ENCODE measurements around the gene FARSB. TPM values are rescaled to one million over a fixed set of nuclear protein-coding genes. Genes with fewer than 3 reads are reported as not detected.
A peak's percentile ranks its signal among the peaks of the same experiment; 100 is the strongest.

FARSB gene
- total RNA-seq, 1 donor from 2014 or later = 15.8 TPM

DNA sequence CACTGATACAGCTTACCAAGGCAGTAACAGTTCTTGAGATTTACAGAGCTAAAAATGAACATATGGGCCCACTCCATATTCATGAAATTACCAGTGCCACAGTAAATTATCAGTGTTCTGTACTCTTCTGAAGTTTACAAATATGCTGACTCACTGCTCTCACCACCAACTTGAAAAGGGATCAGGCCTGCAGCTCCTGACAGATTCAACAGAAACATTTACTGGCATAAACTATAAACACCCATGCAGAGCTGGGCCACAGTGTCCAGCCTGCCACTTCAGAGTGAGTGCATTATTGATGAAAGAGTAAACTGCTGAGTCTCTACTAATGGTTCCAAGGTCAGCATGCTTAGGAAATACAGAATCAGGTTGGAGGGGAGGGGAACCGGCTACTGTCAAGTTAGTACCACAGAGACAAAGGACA is 83.1 kb downstream of the FARSB start:
- DNase-seq = no peak
- peak; percentile 89 for ATAC-seq (ENCODE audit: poor library complexity)
- intact Hi-C loops (cut with DNase I) = no loop called here

DNA sequence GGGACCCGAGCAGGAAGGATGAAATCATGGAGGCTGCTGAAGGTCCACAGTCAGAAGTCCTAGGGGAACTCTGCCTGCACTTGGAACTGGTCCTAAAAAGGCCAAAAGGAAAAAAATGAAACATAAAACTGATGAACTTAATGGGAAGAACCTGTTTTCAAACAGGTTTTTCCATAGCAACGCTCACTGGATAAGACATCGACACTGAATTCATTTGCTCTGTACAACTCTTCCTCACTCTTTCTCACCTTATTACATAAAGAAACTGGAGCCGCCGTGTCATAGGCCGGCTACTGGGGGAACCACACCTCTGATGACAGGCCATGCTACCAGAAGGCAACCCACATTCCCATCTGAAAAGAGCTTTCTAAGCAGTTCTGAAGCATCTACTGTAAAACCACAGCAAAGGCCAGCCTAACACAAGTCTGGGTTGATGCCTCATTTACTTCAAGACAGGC is 83.6 kb downstream of the FARSB start:
- DNase-seq (no peak), ATAC-seq (ENCODE audit: poor library complexity) (peak; percentile 16)
- intact Hi-C loops (cut with DNase I) = no loop called here

DNA sequence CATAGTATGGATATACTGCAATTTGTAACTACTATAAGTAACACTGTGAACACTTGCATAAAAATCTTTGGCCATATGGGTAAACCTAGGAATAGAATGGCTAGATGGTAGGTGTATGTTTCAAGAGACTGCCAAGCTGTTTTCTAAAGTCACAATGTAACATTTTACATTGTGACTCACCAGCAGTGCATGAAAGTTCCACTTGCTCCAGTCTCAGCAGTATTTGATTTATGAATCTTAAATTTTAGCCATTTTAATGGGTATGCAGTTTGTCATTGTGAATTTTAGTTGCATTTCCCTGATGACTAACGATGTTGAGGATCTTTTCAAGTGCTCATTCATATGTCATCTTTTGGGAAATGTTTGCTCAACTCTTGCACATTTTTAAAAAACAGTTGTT is 86.1 kb downstream of the FARSB start:
- intact Hi-C loops (cut with DNase I) = no loop called here
- ATAC-seq (ENCODE audit: poor library complexity) = no peak

DNA sequence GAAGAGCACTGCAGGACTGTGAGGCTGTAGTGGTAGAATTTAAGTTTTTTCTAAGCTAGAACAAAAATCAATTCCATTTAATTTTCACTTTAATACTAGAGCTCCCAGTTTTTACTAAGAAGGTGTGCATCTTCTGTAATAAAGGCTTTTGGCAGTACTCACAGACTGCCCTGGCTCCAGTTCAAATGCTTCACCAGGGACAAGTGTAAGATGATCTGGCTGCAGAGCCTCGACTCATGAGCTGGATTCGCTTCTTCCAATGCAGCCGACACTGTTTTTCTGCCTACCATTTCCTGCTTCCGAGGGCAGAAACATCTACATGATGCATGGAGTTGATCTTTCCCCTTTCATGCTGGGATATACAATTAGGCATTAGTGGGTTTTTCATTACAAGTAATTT is 87.0 kb downstream of the FARSB start:
- DNase-seq (no peak), ATAC-seq (ENCODE audit: poor library complexity) (peak; percentile 67)
- intact Hi-C loops (cut with DNase I) = no loop called here

More for the DNA sequence above, 86.1 kb downstream of the FARSB start:
- DNase-seq = no peak

DNA sequence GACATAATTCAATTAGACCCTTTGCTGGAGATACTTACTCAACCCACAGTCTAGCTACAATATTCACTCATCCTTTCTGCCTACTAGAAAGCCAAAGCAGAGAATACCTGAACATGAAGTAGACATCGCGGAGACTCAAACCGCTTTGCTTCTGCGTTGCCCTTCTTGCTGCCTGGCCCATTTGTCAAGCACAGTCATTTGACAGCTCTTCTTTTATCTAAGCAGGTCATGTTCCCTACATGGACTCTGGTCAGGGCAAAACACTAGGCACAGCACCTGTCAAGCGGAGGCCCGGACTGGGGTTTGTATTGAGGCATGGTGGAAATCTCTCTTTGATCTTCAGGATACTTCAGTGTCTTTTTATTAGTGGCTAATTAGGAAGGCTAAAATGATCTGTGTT is 89.7 kb downstream of the FARSB start:
- intact Hi-C loops (cut with DNase I) = no loop called here
- peak; percentile 49 for ATAC-seq (ENCODE audit: poor library complexity)
- no peak for DNase-seq

DNA sequence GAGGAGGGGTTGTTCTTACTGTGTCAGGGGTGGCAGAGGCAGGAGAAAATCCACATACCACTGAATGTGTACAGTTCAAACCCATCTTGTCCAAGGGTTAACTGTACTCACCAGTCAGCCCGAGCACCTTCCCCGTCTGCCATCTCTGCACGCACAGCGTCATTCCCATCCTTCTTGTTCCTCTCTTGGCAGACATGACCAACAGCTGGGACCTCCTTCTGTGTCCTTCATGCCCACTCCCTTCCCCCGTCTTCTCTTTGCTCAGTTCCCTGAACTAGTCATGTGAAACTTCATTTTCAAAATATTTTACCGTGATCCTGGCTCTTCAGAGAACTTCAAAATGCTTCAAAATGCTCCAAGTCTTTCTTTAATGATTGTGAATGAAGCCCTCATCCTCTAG is 92.0 kb downstream of the FARSB start:
- DNase-seq (no peak), ATAC-seq (ENCODE audit: poor library complexity) (no peak)
- intact Hi-C loops (cut with DNase I) = loop anchor here (5.0 kb wide), 1 partner anchor 247 kb away; no protein-coding TSS in a partner anchor

DNA sequence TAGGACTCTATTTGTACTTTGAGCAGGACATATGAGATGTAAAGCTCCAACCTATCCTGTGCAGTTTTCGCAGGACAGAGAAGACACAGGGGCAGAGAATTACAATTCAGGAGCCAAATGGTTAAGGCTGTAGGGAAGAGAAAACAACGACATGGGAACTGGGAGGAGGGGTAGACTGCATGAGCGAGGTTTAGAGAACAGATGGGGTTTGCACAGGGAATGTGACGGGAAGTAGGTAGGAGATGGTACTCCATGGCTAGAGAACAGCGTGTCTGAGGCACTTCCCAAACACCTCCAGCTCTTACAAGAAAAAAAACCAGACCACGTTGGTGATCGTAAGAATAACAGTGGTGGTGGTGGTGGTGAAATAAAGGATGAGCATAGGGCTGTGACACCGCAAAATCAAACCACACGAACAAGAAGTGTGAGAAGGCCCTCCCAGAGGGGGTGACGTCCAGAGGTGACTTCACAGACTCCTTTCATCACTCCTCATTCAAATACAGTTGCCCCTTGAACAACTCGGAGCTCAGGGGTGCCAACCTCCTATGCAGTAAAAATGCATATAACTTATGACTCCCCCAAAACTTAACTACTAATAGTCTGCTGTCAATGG is 92.7 kb downstream of the FARSB start:
- intact Hi-C loops (cut with DNase I) = loop anchor here (5.0 kb wide), 1 partner anchor 246 kb away; no protein-coding TSS in a partner anchor
- ATAC-seq (ENCODE audit: poor library complexity) (no peak), DNase-seq (no peak)

DNA sequence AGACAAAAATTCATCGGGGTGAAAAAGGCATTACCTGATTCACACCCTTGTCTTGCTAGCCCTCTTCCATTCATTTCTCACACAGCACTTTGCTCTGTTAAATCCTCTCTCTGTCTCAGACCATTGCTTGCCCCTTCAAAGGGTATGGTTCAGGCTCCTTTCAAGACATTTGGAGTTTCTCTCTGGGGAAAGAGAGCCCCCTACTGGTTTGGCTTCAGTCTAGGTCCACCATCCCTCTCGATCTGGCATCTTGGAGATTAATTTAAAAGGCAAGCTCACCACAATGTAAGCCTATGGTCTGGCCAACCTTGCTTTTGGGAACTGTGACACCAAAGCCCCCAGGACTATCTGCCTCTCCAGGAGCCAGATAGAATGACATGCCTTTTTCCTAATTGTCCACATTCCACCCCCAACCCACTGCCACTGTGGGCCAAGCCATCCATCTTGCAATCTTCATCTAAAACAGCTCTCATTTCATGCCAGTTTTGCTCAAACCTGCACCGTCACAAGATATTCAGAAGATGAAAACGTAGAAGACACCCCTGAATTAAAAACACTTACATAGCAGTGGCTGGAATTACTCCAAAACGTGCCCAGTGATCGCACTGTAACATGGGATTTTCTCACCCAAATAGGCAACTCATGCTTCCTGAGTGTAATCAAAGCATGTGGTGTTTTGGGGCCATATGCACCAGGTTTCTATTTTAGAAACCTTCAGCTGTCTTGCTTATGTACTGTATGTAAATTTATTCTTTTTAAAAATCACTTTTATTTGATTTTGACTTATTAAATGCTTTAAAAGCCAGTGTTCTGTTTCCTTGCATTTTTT is 93.9 kb downstream of the FARSB start:
- no peak for DNase-seq
- peak; percentile 77 for ATAC-seq (ENCODE audit: poor library complexity)
- intact Hi-C loops (cut with DNase I) = loop anchor here (5.0 kb wide), 1 partner anchor 245 kb away; no protein-coding TSS in a partner anchor

DNA sequence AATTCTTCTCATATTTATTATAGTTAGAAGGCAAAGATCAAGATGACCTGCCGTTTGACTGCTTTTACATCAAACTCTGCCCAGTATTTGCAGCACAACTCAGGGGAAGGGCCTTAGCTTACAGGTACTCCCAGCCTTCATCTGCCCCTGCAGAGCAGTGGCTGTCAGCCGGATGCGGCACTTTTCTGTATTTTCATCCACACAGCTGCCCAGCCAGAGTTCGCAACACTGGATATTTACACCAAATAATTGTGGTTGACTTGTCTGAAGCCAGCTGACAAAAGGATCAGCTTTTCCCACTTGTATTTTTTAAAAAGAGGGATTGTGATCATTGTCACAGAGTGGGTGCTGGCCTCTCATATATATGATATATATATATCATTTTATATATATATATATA is 94.7 kb downstream of the FARSB start:
- ATAC-seq (ENCODE audit: poor library complexity) = no peak
- intact Hi-C loops (cut with DNase I) = loop anchor here (5.0 kb wide), 1 partner anchor 244 kb away; no protein-coding TSS in a partner anchor
- DNase-seq = no peak

DNA sequence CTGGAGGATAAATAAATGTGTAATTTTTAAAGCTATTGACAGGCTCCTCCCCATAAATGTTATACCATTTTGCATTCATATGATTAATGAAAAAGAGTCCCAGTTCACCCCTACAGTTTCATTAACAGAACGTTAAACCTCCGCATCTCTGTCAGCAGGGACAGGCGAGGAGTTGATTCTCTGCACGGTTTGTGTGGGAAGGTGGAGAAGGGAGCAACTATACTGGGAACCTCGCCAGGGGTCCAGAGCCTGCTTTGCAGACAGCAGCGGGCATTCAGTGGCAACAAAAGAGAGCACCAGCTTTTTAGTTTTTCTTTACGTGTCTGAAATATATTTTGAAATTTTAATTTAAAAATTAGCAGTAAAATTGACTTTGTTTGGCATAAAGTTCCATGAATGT is 101.4 kb downstream of the FARSB start:
- ATAC-seq (ENCODE audit: poor library complexity) = no peak
- intact Hi-C loops (cut with DNase I) = no loop called here
- no peak for DNase-seq

DNA sequence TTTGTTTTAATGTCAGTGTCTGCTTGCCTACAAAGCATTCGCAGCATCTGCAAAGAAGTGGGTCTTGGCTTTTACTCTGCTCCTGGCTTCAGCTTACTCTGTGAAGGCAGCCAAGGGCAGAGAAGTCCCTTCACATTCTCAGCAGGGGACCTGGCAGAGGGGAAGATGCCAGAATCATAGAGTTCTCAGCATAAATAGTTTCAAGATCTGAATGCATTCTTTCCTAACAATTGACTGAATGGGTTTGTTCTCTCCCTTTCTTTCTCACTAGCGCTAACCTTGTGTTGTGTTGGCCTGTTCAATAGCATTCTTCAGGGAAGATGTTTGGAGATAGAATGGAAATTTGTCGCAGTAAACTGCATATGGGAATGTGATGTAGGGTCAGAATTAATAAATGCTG is 106.9 kb downstream of the FARSB start:
- intact Hi-C loops (cut with DNase I) = no loop called here
- ATAC-seq (ENCODE audit: poor library complexity) = peak; percentile 39
- DNase-seq = no peak

DNA sequence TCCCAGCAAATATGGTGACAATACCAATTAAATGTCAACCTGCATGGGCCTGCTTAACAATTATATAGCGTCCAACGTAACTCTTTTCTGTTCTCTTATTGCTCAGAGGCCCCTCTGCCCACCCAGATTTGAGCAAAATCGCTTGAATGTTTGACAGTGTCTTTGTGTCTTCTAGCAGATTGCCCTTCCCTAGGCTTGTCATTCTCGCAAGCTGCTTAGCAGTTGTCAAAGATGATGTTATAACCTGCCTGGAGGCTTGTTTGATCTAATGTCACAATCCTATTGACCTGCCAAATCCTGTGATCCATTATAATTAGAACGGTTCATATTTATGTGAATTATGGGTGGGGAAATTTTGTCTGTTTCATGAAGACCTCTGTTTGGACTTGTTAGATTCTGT is 108.8 kb downstream of the FARSB start:
- no peak for DNase-seq
- ATAC-seq (ENCODE audit: poor library complexity) = no peak
- intact Hi-C loops (cut with DNase I) = no loop called here

DNA sequence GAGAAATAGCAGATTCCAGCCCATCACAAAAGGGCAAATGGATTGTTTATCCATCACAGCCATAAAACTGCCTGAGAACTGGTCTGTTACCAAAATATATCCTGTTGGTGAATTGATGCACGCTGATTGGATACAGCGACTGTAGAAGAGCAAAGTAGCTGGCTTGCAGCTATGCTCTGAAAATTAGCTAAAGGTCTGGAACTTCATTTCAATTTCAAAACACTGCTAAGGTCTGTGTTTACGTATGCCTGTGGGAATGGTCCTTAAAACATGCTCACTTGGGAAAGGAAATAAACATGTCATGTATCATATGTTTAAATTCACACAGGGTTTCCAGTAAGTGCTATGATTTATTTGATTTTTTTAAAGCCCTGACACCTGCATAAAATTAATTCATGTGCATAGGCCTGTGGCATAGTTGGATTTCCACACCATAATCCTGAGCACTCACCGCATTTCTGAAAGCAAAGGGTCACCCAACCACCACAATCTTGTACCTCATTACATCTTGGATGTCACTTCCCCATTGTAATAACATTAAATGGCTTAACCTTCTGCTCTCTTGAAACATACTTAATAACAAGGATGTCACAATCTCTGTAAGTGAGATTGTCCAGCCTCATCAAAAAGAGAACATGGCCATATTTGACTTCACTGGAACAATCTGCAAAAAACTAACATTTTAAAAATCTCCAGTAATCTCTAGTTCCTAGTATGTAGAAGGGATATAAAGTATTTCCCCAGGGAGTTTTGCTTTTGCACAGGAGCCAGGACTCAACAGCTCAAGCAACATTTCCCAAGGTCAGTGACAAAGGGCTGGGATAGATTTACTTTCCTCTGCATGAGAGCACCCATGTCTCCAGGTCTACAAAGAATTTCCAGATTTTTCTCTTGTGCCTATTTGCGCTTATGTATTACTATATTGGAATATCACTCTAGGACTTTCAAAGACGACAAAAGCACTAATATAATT is 109.8 kb downstream of the FARSB start:
- intact Hi-C loops (cut with DNase I) = no loop called here
- no peak for ATAC-seq (ENCODE audit: poor library complexity)
- no peak for DNase-seq

DNA sequence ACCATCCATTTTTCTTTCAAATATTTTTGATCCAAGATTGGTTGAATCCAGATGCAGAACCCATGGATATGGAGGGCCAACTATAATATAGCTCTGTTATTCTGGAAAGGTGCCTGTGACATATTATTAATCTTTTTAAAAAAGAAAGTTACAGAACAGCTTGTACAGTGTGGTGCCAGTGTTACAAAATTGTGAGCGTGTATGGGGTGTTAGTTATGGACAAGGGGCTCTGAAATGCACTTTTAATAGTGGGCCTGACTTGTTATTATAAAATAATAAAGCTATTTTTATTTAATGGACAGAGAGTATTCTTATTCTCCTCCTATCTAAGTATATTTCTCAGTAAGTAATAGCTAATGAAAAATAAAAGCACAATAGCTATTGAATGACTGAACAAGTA is 111.2 kb downstream of the FARSB start:
- intact Hi-C loops (cut with DNase I) = no loop called here
- ATAC-seq (ENCODE audit: poor library complexity) = no peak

DNA sequence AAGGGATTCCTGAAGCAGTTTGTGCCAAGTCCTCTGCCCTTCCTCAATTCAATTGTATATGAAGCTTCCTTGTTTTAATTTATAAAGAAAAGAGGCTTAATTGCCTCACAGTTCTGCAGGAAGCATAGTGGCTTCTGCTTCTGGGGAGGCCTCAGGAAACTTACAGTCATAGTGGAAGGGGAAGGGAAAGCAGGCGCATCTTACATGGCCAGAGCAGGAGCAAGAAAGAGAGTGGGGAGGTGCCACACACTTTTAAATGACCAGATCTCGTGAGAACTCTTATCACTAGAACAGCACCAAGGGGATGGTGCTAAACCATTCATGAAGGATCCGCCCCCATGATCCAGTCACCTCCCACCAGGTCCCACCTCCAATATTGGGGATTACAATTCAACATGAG is 117.4 kb downstream of the FARSB start:
- no peak for DNase-seq
- intact Hi-C loops (cut with DNase I) = no loop called here
- no peak for ATAC-seq (ENCODE audit: poor library complexity)

More for the DNA sequence above, 111.2 kb downstream of the FARSB start:
- DNase-seq = no peak

DNA sequence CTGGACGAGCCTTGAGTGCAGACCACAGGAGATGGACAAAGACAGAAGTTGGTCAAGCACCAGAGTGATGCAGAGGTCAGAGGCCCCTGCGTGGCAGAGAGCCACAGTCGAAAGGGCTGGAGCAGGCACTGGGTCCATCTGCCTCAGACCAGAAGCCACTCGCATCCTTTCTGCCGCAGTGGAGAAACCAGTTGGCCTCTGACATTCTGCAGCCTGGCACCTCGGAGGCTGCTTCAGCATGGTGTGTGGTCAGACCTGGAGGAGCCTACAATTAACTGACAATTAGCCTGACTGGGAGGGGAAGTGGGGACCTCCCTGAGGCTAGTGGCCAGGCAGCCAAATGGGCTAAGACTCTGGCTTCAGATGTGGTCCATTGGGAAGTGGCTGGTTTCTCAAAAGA is 120.4 kb downstream of the FARSB start:
- DNase-seq (no peak), ATAC-seq (ENCODE audit: poor library complexity) (no peak)
- intact Hi-C loops (cut with DNase I) = no loop called here

DNA sequence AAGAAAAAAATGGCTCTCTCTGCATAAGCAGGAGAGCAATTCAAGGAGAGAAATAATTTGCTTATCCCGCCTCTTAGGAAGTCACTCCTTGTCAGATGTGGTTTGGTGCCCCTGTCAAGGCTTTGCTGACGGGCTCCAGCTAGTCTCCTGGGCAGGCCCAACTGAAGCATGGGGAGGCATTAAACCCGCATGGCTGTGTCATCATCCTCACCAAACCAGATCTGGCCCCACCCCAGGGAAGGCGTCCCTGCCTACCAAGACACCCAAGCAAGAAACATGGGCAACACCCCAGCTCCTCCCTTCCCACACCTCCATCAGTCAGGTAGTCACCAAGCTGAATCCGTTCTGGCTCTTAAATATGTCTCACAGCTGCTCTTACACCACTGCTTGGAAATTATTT is 123.6 kb downstream of the FARSB start:
- no peak for DNase-seq
- ATAC-seq (ENCODE audit: poor library complexity) = no peak
- intact Hi-C loops (cut with DNase I) = no loop called here

DNA sequence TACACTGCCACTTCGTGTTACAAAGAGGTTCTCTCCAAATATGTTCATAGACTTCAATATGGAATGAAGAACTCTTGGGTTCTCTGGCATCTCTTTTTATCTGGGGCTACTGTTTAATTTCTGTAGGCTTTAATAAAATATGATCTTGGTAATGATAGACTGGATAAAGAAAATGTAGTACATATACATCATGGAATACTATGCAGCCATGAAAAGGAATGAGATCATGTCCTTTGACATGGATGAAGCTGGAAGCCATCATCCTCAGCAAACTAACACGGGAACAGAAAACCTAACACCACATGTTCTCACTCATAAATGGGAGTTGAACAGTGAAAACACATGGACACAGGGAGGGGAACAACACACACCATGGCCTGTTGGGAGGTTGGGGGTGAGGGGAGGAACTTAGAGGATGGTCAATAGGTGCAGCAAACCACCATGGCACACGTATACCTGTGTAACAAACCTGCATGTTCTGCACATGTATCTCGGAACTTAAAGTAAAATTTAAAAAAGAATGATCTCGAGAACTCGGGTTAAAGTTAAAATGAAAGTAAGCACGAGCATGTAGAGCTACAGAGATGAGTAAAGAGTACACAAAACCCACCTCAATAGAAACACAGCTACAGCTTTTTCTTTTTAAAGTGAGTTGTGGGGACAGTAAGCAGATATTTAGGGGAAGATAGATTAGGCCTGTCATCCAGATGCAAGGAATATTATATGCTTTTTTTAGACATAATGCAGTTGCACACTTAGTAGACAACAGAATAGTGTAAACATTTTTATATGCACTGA is 129.2 kb downstream of the FARSB start:
- DNase-seq (no peak), ATAC-seq (ENCODE audit: poor library complexity) (no peak)
- intact Hi-C loops (cut with DNase I) = no loop called here
